Fibroblast of lung (primary cell): ENCODE data around the gene MYORG. TPM values are rescaled to one million over a fixed set of nuclear protein-coding genes. Genes with fewer than 3 reads are reported as not detected.

Experiments used
- DNase-seq, 2 donors: peaks; one replicate each; pipeline versions ENCODE4 v3.0.0 to v3.0.0-alpha.2; 2010; ENCODE audit warnings: low read depth in 2 of 2
- H2AFZ ChIP-seq: 2 replicates; pipeline ENCODE4 v1.5.1; 2012; ENCODE audit warnings: low read length, control low read depth, inconsistent platforms
- H3K27ac ChIP-seq: 2 replicates; pipeline ENCODE4 v1.5.1; 2011; ENCODE audit warnings: low read length, control low read depth; ENCODE audit not compliant: insufficient read depth
- H3K27me3 ChIP-seq: 2 replicates; pipeline ENCODE4 v1.5.1; 2011; ENCODE audit warnings: mild to moderate bottlenecking, low read length; ENCODE audit not compliant: control insufficient read depth, insufficient read depth
- H3K36me3 ChIP-seq: 2 replicates; pipeline ENCODE4 v1.5.1; 2011; ENCODE audit warnings: low read length; ENCODE audit not compliant: control insufficient read depth, insufficient read depth
- H3K4me1 ChIP-seq: 2 replicates; pipeline ENCODE4 v1.5.1; 2011; ENCODE audit warnings: low read length; ENCODE audit not compliant: control insufficient read depth, insufficient read depth; ENCODE audit errors: extremely low read depth
- H3K4me2 ChIP-seq: 2 replicates; pipeline ENCODE4 v1.5.1; 2011; ENCODE audit warnings: low read length, control low read depth; ENCODE audit not compliant: insufficient read depth; ENCODE audit errors: extremely low read depth
- H3K4me3 ChIP-seq, 4 experiments: fragments of 200-600 bp in 1 of 4; sonication (generic) in 1 of 4; replicated peaks in 1 of 4; 2 replicates each; pipeline ENCODE4 v1.5.1; 2011 to 2016; ENCODE audit warnings: low read length in 4 of 4, low read depth in 3 of 4, mild to moderate bottlenecking in 3 of 4, control low read depth in 2 of 4, inconsistent platforms in 1 of 4, mixed read lengths in 1 of 4; ENCODE audit not compliant: insufficient read depth in 1 of 4; ENCODE audit errors: control extremely low read depth in 1 of 4
- H3K79me2 ChIP-seq: 2 replicates; pipeline ENCODE4 v1.5.1; 2012; ENCODE audit warnings: mild to moderate bottlenecking, low read length, inconsistent platforms; ENCODE audit not compliant: control insufficient read depth, insufficient read depth
- H3K9ac ChIP-seq: 2 replicates; pipeline ENCODE4 v1.5.1; 2011; ENCODE audit warnings: mild to moderate bottlenecking, low read length, control low read depth; ENCODE audit not compliant: insufficient read depth
- H3K9me3 ChIP-seq: 2 replicates; pipeline ENCODE4 v1.5.1; 2012; ENCODE audit warnings: low read depth, low read length; ENCODE audit not compliant: control insufficient read depth, insufficient read depth
- H4K20me1 ChIP-seq: 2 replicates; pipeline ENCODE4 v1.5.1; 2011; ENCODE audit warnings: low read length; ENCODE audit not compliant: control insufficient read depth, insufficient read depth; ENCODE audit errors: extremely low read depth
- CTCF ChIP-seq, 2 donors: IDR thresholded peaks in 1 of 2; conservative IDR thresholded peaks in 1 of 2; 1 replicate in 1 of 2; 2 replicates in 1 of 2; pipeline ENCODE4 v1.5.1; 2011 to 2012; ENCODE audit warnings: low read length in 2 of 2, control low read depth in 1 of 2, inconsistent platforms in 1 of 2, low read depth in 1 of 2, mild to moderate bottlenecking in 1 of 2
- EZH2 ChIP-seq: IDR thresholded peaks from 2 replicates; pipeline ENCODE4 v1.5.1; 2012; ENCODE audit warnings: low read length, control low read depth, mild to moderate bottlenecking; ENCODE audit errors: missing control alignments
- polyA plus RNA-seq, 2 donors: library from polyadenylated mRNA; depleted of rRNA in 1 of 2; stranded (reverse) in 1 of 2; unstranded in 1 of 2; fragments of >200 nt; gene quantifications; 2 replicates each; pipeline ENCODE4 v1.2.1, GENCODE V29; 2011 to 2012; ENCODE audit warnings: missing spikeins in 1 of 2
- total RNA-seq: library from RNA; depleted of rRNA; stranded (reverse); fragments of >200 nt; gene quantifications from 2 replicates; pipeline ENCODE4 v1.2.1, GENCODE V29; 2014

Gene MYORG
- total and polyA plus RNA-seq, 2 donors (not counting 1 experiment from before 2014, with no cell fraction given): 0.34 to 0.83 TPM

DNA sequence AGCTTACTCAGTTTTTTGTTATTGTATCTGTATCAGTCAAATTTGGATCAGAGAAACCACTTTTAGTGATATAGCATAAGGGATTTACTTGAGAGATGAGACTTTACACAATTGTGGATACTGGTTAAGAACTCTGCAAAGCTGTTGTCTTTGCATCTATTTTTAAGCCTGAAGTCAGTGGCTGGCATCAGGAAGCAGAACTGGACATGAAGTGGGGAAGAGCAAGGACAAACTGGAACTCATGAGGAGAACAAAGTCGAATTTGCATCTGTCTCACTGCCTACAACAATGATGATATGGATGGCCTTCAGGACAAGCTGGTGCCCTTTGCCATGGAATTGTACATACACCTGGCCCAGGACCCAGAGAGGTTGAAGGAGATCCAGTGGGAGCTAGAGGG is 15.8 kb upstream of the MYORG start:
- Histone ChIP-seq H3K9ac (no peak overlapping the region), H3K36me3 (no peaks in the 10 kb centered on the region), H3K4me1 (no peaks in the 10 kb centered on the region), H3K79me2 (no peaks in the 10 kb centered on the region), H3K4me3 (no peak overlapping the region), H4K20me1 (no peaks in the 10 kb centered on the region), H3K4me2 (no peak overlapping the region), H3K9me3 (no peaks in the 10 kb centered on the region), H3K27me3 (no peaks in the 10 kb centered on the region), H3K27ac (no peak overlapping the region), H2AFZ (no peak overlapping the region)
- no peak for DNase-seq
- TF ChIP-seq EZH2 (no peak), CTCF (conservative IDR thresholded peaks at IDR 0.05 in 1 of 2, IDR thresholded peaks at IDR 0.05 in 1 of 2; ENCODE audit: low read depth in 1 of 2, low read length in 2 of 2) (no peak)

- Histone ChIP-seq H3K27ac (no peak overlapping the region), H3K4me3 (no peak overlapping the region), H3K9ac (no peak overlapping the region), H4K20me1 (no peaks in the 10 kb centered on the region), H3K36me3 (no peaks in the 10 kb centered on the region), H3K4me1 (no peaks in the 10 kb centered on the region), H3K79me2 (no peaks in the 10 kb centered on the region), H3K4me2 (no peak overlapping the region), H3K27me3 (no peaks in the 10 kb centered on the region), H3K9me3 (no peaks in the 10 kb centered on the region), H2AFZ (no peak overlapping the region)
- no peak for DNase-seq
- TF ChIP-seq EZH2 (no peak), CTCF (conservative IDR thresholded peaks at IDR 0.05 in 1 of 2, IDR thresholded peaks at IDR 0.05 in 1 of 2; ENCODE audit: low read depth in 1 of 2, low read length in 2 of 2) (no peak)
These were observed 10.5 kb upstream of the MYORG start for GRCh38 chr9:34387239-34387638.

DNA sequence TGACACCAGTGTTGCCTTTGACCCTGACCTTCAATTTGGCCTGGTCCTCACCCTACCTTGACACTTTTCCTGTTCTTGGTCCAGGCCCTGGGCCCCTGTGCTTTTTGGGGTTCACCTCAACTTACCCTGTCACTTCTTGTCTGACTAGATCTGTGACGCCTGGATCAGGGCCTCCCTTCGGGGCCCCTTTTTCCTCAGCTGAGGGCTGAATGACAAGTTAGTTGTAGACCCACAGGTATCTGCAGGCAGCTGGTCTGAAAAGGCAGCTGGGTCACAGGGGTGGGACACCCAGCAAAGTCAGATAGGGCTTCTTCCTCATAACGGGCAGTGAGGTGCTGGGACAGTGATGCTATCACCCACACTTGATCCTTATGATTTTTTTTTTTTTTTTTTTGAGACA is 10.0 kb upstream of the MYORG start:
- H4K20me1 ChIP-seq: no peaks in the 10 kb centered on the region
- no peaks in the 10 kb centered on the region for H3K9me3 ChIP-seq
- no peak for DNase-seq
- peaks cover 5% of the 10 kb centered on the region for H3K27me3 ChIP-seq
- no peak overlapping the region for H3K27ac ChIP-seq
- no peak overlapping the region for H3K4me2 ChIP-seq
- H3K4me1 ChIP-seq: no peaks in the 10 kb centered on the region
- no peaks in the 10 kb centered on the region for H3K36me3 ChIP-seq
- H3K9ac ChIP-seq: no peak overlapping the region
- no peak for TF ChIP-seq CTCF (conservative IDR thresholded peaks at IDR 0.05 in 1 of 2, IDR thresholded peaks at IDR 0.05 in 1 of 2; ENCODE audit: low read depth in 1 of 2, low read length in 2 of 2)
- TF ChIP-seq EZH2: no peak
- H3K4me3 ChIP-seq: no peak overlapping the region
- no peaks in the 10 kb centered on the region for H3K79me2 ChIP-seq
- no peak overlapping the region for H2AFZ ChIP-seq
